ENCODE data around the gene ERF.

GRCh38 chr19:42219812-42220750 lies 34.8 kb downstream of the ERF start, which contains the start of gene ZNF526:
- no peak for TF ChIP-seq PKNOX1 (IDR thresholded peaks at IDR 0.05)
- TF ChIP-seq L3MBTL2 (conservative IDR thresholded peaks at IDR 0.05): peak; percentile 83
- no peak for TF ChIP-seq FOXM1 (IDR thresholded peaks at IDR 0.05; ENCODE audit: borderline replicate concordance)
- no peak for TF ChIP-seq CTBP1 (IDR thresholded peaks at IDR 0.05; ENCODE audit: borderline replicate concordance)
- TF ChIP-seq SP1 (IDR thresholded peaks at IDR 0.05): no peak
- no peak for TF ChIP-seq TARDBP (IDR thresholded peaks at IDR 0.05)
- TF ChIP-seq LEF1 (IDR thresholded peaks at IDR 0.05; ENCODE audit: borderline replicate concordance): no peak
